Measurements from ENCODE around the gene LONRF2.

DNA sequence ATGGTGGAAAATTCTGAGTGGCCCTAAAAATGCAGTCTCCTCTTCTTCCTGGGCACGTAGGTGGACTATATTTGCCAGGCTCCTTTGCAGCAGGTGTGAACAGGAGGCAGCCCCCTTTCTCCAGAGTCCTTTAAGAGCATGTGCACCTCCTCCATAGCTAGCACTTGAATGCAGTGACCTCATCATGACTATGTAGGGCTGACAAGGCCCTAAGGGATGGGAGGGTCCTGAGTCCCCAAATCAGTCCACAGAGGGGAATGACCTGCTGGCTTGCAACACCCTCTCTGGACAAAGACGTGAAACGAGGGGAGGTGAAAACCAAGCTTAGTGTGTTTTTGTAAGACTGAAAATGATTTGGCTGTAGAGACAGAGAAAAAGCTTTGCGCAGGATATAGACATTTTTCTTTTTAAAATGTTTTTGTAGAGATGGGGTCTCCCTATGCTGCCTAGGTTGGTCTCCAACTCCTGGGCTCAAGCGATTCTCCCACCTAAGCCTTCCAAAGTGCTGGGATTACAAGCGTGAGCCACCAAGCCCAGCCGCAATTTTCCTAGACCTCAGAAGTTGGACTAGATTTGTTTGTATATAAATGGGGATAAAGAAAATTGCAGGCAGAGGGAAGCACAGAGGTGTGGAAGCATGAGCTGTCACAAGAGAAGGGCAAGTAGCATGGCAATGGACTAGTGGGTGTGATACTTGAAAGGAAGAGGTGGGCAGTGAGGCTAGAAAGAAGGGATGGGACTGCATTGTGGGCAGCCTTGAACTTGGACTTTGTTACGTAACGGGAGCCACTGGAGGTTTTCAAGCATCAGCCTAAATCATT is 28.8 kb downstream of the LONRF2 start:
- TF ChIP-seq, protein P1, sequence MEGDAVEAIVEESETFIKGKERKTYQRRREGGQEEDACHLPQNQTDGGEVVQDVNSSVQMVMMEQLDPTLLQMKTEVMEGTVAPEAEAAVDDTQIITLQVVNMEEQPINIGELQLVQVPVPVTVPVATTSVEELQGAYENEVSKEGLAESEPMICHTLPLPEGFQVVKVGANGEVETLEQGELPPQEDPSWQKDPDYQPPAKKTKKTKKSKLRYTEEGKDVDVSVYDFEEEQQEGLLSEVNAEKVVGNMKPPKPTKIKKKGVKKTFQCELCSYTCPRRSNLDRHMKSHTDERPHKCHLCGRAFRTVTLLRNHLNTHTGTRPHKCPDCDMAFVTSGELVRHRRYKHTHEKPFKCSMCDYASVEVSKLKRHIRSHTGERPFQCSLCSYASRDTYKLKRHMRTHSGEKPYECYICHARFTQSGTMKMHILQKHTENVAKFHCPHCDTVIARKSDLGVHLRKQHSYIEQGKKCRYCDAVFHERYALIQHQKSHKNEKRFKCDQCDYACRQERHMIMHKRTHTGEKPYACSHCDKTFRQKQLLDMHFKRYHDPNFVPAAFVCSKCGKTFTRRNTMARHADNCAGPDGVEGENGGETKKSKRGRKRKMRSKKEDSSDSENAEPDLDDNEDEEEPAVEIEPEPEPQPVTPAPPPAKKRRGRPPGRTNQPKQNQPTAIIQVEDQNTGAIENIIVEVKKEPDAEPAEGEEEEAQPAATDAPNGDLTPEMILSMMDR (IDR thresholded peaks at IDR 0.05) = no peak
- TF ChIP-seq EP300 (IDR thresholded peaks at IDR 0.05) (no peak), POLR2A (IDR thresholded peaks at IDR 0.05) (no peak)

All from tibial nerve (tissue), 4 donors.